Raji (cell line): ENCODE data around the gene SLC7A6OS.

Experiments used
- POLR2A ChIP-seq: IDR thresholded peaks from 2 replicates; pipeline ENCODE4 v1.6.1; 2011; ENCODE audit warnings: low read depth, low read length, control low read depth; ENCODE audit not compliant: insufficient read depth

The SLC7A6OS gene

DNA sequence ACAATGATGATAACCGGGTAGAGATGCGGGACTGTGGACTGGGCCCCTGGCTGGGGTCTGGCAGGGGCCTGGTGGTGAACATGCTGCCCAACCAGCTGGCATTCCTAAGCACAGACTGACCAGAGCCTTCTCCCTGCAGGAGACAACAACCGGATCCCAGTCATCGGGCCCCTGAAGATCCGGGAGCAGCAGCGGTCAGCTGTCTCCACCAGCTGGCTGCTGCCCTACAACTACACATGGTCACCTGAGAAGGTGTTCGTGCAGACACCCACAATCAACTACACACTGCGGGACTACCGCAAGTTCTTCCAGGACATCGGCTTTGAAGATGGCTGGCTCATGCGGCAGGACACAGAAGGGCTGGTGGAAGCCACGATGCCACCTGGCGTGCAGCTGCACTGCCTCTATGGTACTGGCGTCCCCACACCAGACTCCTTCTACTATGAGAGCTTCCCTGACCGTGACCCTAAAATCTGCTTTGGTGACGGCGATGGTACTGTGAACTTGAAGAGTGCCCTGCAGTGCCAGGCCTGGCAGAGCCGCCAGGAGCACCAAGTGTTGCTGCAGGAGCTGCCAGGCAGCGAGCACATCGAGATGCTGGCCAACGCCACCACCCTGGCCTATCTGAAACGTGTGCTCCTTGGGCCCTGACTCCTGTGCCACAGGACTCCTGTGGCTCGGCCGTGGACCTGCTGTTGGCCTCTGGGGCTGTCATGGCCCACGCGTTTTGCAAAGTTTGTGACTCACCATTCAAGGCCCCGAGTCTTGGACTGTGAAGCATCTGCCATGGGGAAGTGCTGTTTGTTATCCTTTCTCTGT, 51.5 kb downstream of the SLC7A6OS start:
- no peak for TF ChIP-seq POLR2A

DNA sequence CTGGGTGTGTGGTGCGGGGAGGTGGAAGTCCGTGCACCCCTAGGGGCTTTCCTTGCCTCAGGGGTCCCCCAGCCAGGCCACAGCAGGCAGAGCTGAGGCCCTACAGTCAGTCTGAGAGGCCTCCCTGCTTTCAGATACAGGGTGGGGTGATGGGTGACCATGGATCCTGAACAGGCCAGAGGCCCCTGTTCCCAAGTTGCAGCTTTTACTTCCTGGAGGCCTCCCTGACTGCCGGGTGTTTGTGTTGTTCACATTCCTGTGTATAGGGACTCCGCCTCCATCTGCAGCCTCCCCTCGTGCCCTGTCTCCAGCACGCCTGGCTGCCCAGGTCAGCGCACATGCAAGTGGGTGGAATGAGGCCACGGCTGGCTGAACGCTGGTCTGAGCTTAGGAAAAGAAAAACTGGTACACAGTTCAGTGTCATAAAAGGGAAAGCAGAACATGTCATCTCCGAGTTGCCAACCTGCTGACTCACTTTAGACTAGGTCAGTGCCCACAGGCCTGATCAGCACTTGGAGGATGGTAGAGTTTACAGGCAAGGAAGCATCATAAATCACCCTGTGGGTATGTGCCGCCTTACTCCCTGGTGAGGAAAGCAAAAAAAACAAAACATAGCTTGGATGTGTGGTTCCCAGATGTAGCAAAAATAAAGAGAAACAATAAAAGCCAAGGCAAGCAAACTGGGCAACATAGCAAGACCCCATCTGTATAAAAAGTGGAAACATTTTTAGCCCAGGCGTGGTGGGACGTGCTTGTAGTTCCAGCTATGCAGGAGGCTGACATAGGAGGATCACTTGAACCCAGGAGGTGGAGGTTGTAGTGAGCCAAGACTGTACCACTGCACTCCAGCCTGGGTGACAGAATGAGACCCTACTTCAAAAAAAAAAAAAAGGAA, 52.6 kb downstream of the SLC7A6OS start:
- TF ChIP-seq POLR2A, result no peak

DNA sequence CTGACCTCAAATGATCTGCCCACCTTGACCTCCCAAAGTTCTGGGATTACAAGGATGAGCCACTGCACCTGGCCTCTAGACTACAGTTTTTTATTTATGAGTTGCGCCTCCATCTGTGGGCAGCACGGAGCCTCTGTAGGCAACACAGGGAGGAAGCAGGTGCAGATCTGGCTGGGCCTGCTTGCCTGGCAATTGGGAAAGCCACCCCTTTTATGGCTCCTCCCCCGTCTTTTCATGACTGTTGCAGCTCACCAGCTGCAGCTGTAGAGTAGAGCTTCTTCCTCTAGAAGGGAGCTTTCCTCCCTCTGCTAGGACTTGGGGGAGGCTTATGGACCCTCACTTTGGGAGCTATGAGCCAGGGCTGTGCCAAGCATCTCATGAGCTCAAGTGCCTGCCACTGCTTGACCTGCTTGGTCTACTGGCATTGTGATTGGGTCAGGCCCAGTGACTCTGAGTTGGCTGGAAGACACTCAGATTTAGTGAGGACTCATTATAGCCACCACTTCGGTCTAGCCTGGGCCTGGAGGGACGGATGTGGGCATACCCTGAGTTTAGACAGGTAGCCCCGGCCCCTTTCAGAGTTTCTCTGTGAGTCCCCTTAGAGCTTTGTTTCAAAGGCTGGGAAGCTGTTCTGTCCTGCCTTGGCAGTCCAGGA, 53.4 kb downstream of the SLC7A6OS start:
- no peak for TF ChIP-seq POLR2A

- TF ChIP-seq POLR2A, result no peak
Measured at GRCh38 chr16:68255712-68256111, 55.0 kb downstream of the SLC7A6OS start.

DNA sequence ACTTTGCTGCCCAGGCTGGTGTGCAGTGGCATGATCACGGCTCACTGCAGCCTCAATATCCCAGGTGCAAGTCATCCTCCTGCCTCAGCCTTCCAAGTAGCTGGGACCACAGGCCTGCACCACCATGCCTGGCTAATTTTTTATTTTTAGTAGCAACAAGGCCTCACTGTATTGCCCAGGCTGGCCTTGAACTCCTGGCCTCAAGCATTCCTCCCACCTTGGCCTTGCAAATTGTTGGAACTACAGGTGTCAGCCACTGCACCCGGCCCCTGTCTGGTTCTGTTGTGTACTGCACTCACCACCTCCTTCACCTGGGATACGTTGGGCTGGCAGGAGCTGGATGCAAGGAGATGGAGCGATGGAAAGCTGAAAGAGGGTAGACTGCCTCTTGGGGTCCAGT, 57.0 kb downstream of the SLC7A6OS start:
- no peak for TF ChIP-seq POLR2A

DNA sequence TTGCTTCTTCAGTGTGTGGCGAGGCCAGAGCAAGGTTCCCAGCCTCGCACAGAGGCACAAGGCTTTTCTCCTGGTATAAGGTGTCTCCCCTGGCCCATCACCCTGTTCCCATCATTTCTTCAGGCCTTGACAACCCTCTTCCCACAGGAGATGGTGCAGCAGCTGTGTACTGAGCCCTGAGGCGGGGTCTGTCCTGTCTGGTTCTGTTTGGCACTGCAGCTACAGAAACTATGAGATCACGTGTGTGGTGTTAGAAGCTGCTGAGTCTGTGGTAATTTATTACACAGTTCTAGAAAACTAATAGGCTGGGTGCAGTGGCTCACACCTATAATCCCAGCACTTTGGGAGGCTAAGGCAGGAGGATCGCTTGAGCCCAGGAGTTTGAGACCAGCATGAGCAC, 58.4 kb downstream of the SLC7A6OS start:
- no peak for TF ChIP-seq POLR2A

DNA sequence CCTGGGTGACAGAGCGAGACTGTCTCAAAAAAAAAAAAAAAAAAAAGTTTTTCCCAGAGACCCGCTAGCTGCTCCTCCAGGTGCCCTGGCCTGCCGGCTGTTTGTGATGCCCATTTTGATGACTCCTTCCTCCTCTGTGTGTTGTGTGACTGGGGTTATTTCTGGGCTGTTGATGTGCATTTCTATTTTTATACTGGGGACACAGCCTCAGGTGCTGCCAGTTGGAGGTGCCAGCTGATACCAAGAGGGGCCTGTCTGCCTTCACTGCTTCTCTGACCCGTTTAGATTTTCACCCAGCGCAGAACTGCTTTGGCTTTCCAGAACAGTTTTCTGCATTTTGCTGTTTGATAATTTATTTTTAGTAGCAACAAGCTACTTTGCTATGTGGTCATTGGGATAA, 58.9 kb downstream of the SLC7A6OS start:
- TF ChIP-seq POLR2A, result no peak

DNA sequence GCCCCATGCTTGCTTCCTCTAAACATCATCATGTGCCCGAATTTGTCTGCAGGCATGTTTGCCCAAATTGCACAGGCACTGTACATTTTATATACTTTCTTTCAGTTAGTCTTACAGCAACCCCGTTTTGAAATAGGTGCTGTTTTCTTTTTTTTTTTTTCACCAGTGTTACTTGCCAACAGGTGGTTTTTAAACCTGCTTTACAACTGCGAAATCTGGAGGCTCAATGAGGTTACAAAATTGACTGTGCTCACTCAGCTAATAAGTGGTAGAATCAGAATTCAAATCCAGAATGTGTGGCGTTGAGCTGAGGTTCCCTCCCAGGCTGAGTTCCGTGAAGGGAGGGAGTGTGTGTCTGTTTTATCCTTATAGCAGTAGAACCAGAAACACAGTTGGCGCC, 59.8 kb downstream of the SLC7A6OS start:
- TF ChIP-seq POLR2A, result no peak

GRCh38 chr16:68249371-68249770, 61.4 kb downstream of the SLC7A6OS start:
- TF ChIP-seq POLR2A, result no peak
